Measurements from ENCODE around the gene IP6K1.

The IP6K1 gene

DNA sequence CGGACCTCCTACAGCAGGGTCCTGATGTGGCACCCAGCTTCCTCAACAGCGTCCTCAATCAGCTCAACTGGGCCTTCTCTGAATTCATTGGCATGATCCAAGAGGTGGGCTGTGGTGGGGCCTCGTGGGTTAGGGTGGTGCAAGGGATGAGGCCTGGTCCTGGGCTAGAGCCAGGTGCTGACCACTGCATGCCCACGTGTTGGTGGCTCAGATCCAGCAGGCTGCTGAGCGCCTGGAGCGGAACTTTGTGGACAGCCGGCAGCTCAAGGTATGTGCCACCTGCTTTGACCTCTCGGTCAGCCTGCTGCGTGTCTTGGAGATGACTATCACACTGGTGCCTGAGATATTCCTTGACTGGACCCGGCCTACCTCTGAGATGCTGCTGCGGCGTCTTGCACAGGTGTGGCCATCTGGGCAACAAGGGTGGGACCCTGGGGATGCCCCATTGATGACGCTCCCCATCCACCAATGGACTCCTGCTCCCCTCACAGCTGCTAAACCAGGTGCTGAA lies 70.7 kb downstream of the IP6K1 start:
- H3K27ac ChIP-seq (ENCODE audit: extremely low read depth, low read depth, low read length) = no peak overlapping the region
- CTCF ChIA-PET = no interaction called here
- H3K4me1 ChIP-seq (ENCODE audit: control insufficient read depth, insufficient read depth, low read length) = no peaks in the 10 kb centered on the region
- peaks cover 0 to 71% of the 10 kb centered on the region in 2 experiments; a peak in 2 of 3 replicates for H3K36me3 ChIP-seq (ENCODE audit: control insufficient read depth in 2 of 2, insufficient read depth in 1 of 2, low read length in 2 of 2)
- TF ChIP-seq, protein P1, sequence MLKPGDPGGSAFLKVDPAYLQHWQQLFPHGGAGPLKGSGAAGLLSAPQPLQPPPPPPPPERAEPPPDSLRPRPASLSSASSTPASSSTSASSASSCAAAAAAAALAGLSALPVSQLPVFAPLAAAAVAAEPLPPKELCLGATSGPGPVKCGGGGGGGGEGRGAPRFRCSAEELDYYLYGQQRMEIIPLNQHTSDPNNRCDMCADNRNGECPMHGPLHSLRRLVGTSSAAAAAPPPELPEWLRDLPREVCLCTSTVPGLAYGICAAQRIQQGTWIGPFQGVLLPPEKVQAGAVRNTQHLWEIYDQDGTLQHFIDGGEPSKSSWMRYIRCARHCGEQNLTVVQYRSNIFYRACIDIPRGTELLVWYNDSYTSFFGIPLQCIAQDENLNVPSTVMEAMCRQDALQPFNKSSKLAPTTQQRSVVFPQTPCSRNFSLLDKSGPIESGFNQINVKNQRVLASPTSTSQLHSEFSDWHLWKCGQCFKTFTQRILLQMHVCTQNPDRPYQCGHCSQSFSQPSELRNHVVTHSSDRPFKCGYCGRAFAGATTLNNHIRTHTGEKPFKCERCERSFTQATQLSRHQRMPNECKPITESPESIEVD (tag by site-specific recombination; IDR thresholded peaks at IDR 0.05) = no peak
- no peak for TF ChIP-seq ZSCAN16 (tag by site-specific recombination; IDR thresholded peaks at IDR 0.05)
- TF ChIP-seq, protein P2, sequence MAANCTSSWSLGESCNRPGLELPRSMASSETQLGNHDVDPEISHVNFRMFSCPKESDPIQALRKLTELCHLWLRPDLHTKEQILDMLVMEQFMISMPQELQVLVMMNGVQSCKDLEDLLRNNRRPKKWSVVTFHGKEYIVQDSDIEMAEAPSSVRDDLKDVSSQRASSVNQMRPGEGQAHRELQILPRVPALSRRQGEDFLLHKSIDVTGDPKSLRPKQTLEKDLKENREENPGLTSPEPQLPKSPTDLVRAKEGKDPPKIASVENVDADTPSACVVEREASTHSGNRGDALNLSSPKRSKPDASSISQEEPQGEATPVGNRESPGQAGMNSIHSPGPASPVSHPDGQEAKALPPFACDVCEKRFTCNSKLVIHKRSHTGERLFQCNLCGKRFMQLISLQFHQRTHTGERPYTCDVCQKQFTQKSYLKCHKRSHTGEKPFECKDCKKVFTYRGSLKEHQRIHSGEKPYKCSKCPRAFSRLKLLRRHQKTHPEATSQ (tag by site-specific recombination; IDR thresholded peaks at IDR 0.05) = no peak
- POLR2A ChIA-PET = interaction anchor here (1.3 kb wide), 1 partner anchor 8 kb away, joined by 9 read pairs; the partner anchor contains the start of gene GMPPB
- no peaks in the 10 kb centered on the region for H3K9me3 ChIP-seq (ENCODE audit: control insufficient read depth, insufficient read depth, low read depth, low read length)
- no peak overlapping the region for H3K4me3 ChIP-seq (ENCODE audit: low read depth, low read length)

DNA sequence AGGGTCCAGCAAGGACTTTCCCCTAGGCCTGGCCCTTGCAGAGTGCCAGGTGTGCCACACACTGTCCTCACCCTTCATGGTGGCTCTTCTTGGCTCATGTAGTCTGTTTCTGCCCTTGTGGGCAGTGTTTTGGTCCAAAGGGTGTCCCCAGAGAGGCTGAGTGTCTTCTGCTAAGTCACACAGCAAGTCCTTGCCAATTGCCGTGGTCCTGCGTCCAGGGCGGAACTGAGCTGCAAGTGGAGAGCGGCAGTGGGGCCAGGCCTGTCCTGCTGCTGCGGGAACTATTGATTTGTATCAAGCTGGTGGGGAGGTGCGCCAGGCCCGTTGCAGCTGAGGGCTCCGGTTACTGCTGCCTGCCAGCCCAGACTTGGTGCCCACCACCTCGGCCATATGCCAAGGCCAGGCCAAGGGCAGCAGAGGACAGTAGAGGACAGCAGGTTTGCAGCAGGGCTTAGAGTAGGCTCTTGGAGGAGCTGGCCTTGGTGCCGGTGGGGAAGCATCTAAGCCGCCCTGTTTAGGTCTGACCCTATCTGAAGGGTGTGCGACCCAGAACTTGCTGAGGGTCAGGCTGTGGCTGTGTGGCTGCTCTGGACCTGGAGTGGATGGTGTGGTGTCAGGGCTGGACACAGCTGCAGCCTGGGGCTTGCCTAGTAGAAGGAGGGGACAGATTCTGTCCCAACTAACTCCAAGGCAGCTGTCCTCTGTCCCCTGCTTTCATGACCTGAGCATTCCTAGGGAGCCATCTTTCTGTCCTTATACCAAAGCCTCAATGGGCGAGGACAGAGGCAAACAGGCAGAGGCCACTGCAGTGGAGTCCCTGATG lies 71.4 kb downstream of the IP6K1 start:
- ChIA-PET CTCF (no interaction called here), POLR2A (interaction anchor here (1.3 kb wide), 1 partner anchor 8 kb away, joined by 9 read pairs; the partner anchor contains the start of gene GMPPB)
- peaks cover 0 to 66% of the 10 kb centered on the region in 2 experiments; a peak in 2 of 3 replicates for H3K36me3 ChIP-seq (ENCODE audit: control insufficient read depth in 2 of 2, insufficient read depth in 1 of 2, low read length in 2 of 2)
- no peaks in the 10 kb centered on the region for H3K9me3 ChIP-seq (ENCODE audit: control insufficient read depth, insufficient read depth, low read depth, low read length)
- no peak overlapping the region for H3K27ac ChIP-seq (ENCODE audit: extremely low read depth, low read depth, low read length)
- no peaks in the 10 kb centered on the region for H3K4me1 ChIP-seq (ENCODE audit: control insufficient read depth, insufficient read depth, low read length)
- TF ChIP-seq, protein P3, sequence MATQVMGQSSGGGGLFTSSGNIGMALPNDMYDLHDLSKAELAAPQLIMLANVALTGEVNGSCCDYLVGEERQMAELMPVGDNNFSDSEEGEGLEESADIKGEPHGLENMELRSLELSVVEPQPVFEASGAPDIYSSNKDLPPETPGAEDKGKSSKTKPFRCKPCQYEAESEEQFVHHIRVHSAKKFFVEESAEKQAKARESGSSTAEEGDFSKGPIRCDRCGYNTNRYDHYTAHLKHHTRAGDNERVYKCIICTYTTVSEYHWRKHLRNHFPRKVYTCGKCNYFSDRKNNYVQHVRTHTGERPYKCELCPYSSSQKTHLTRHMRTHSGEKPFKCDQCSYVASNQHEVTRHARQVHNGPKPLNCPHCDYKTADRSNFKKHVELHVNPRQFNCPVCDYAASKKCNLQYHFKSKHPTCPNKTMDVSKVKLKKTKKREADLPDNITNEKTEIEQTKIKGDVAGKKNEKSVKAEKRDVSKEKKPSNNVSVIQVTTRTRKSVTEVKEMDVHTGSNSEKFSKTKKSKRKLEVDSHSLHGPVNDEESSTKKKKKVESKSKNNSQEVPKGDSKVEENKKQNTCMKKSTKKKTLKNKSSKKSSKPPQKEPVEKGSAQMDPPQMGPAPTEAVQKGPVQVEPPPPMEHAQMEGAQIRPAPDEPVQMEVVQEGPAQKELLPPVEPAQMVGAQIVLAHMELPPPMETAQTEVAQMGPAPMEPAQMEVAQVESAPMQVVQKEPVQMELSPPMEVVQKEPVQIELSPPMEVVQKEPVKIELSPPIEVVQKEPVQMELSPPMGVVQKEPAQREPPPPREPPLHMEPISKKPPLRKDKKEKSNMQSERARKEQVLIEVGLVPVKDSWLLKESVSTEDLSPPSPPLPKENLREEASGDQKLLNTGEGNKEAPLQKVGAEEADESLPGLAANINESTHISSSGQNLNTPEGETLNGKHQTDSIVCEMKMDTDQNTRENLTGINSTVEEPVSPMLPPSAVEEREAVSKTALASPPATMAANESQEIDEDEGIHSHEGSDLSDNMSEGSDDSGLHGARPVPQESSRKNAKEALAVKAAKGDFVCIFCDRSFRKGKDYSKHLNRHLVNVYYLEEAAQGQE (tag by site-specific recombination; IDR thresholded peaks at IDR 0.05) = peak; percentile 79
- TF ChIP-seq, protein P4, sequence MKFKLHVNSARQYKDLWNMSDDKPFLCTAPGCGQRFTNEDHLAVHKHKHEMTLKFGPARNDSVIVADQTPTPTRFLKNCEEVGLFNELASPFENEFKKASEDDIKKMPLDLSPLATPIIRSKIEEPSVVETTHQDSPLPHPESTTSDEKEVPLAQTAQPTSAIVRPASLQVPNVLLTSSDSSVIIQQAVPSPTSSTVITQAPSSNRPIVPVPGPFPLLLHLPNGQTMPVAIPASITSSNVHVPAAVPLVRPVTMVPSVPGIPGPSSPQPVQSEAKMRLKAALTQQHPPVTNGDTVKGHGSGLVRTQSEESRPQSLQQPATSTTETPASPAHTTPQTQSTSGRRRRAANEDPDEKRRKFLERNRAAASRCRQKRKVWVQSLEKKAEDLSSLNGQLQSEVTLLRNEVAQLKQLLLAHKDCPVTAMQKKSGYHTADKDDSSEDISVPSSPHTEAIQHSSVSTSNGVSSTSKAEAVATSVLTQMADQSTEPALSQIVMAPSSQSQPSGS (tag by site-specific recombination; IDR thresholded peaks at IDR 0.05; ENCODE audit: low read depth) = no peak
- no peak overlapping the region for H3K4me3 ChIP-seq (ENCODE audit: low read depth, low read length)

DNA sequence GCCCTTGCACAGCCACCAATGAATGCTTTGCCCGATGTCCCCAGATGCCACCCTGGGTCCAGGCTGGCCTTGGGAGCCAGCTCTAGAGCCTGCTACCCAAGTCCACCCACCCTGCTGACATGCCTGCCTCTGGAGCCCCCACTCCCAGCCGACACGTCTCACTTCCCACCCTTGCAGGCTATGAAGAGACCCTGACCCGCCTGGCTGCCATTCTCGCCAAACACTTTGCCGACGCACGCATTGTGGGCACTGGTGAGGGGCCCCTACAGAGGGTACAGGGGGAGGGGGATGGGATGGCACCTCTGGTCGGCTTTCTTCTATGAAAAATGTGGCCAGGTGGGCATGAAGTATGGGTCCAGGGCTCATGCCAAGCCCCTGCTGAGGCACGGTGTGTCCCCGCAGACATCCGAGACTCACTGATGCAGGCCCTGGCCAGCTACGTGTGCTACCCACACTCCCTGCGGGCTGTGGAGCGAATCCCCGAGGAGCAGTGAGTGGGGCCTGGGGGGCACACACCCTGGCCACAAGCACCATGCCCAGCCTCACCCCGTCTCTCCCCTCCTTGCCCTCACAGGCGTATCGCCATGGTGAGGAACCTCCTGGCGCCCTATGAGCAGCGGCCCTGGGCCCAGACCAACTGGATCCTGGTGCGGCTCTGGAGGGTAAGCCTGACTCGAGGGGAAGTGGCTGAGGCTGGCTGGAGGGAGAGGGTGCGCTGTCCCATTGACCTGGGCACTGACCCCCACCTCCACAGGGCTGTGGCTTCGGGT lies 72.8 kb downstream of the IP6K1 start:
- H3K4me3 ChIP-seq (ENCODE audit: low read depth, low read length) = no peak overlapping the region
- no peaks in the 10 kb centered on the region for H3K4me1 ChIP-seq (ENCODE audit: control insufficient read depth, insufficient read depth, low read length)
- ChIA-PET POLR2A (no interaction called here), CTCF (no interaction called here)
- H3K9me3 ChIP-seq (ENCODE audit: control insufficient read depth, insufficient read depth, low read depth, low read length) = no peaks in the 10 kb centered on the region
- peaks cover 0 to 58% of the 10 kb centered on the region in 2 experiments; a peak in 2 of 3 replicates for H3K36me3 ChIP-seq (ENCODE audit: control insufficient read depth in 2 of 2, insufficient read depth in 1 of 2, low read length in 2 of 2)
- no peak overlapping the region for H3K27ac ChIP-seq (ENCODE audit: extremely low read depth, low read depth, low read length)
- TF ChIP-seq, protein P5, sequence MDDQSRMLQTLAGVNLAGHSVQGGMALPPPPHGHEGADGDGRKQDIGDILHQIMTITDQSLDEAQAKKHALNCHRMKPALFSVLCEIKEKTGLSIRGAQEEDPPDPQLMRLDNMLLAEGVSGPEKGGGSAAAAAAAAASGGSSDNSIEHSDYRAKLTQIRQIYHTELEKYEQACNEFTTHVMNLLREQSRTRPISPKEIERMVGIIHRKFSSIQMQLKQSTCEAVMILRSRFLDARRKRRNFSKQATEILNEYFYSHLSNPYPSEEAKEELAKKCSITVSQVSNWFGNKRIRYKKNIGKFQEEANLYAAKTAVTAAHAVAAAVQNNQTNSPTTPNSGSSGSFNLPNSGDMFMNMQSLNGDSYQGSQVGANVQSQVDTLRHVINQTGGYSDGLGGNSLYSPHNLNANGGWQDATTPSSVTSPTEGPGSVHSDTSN (CRISPR knock-in tag; IDR thresholded peaks at IDR 0.05) = no peak
- TF ChIP-seq ZNF501 (tag by site-specific recombination; IDR thresholded peaks at IDR 0.05) (no peak), ZBTB20 (tag by site-specific recombination; IDR thresholded peaks at IDR 0.05) (no peak), ZNF426 (tag by site-specific recombination; IDR thresholded peaks at IDR 0.05) (no peak), ZNF221 (tag by site-specific recombination; IDR thresholded peaks at IDR 0.05; ENCODE audit: borderline replicate concordance) (no peak), PRDM1 (tag by site-specific recombination; IDR thresholded peaks at IDR 0.05) (no peak), ZNF48 (tag by site-specific recombination; IDR thresholded peaks at IDR 0.05) (no peak), ZNF626 (tag by site-specific recombination; IDR thresholded peaks at IDR 0.05) (no peak)
- TF ChIP-seq, protein P6, sequence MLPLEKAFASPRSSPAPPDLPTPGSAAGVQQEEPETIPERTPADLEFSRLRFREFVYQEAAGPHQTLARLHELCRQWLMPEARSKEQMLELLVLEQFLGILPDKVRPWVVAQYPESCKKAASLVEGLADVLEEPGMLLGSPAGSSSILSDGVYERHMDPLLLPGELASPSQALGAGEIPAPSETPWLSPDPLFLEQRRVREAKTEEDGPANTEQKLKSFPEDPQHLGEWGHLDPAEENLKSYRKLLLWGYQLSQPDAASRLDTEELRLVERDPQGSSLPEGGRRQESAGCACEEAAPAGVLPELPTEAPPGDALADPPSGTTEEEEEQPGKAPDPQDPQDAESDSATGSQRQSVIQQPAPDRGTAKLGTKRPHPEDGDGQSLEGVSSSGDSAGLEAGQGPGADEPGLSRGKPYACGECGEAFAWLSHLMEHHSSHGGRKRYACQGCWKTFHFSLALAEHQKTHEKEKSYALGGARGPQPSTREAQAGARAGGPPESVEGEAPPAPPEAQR (tag by site-specific recombination; IDR thresholded peaks at IDR 0.05) = no peak
- TF ChIP-seq, protein P7, sequence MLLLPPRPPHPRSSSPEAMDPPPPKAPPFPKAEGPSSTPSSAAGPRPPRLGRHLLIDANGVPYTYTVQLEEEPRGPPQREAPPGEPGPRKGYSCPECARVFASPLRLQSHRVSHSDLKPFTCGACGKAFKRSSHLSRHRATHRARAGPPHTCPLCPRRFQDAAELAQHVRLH (tag by site-specific recombination; IDR thresholded peaks at IDR 0.05) = no peak
